Adipocyte (in vitro differentiated cells): ENCODE measurements around the gene UBE2O.
"Not testable (repeated sequence)": the region's sequence is repeated elsewhere in the genome, so short reads cannot be mapped to it uniquely, and the experiment has no call there.

ENCODE experiments used
- DNase-seq: peaks from one replicate; pipeline ENCODE4 v3.0.0-alpha.2; 2015; ENCODE audit warnings: low read depth
- H3K27me3 ChIP-seq: replicated peaks from 2 replicates; pipeline ENCODE4 v1.7.0; 2013; ENCODE audit warnings: mild to moderate bottlenecking, low read length, moderate library complexity; ENCODE audit not compliant: control insufficient read depth, insufficient read depth
- H3K36me3 ChIP-seq: 2 replicates; pipeline ENCODE4 v1.7.0; 2013; ENCODE audit warnings: low read length, mild to moderate bottlenecking, moderate library complexity; ENCODE audit not compliant: control insufficient read depth, insufficient read depth, severe bottlenecking
- H3K4me1 ChIP-seq: 2 replicates; pipeline ENCODE4 v1.7.0; 2013; ENCODE audit warnings: mild to moderate bottlenecking, low read length, moderate library complexity; ENCODE audit not compliant: control insufficient read depth, insufficient read depth
- H3K4me3 ChIP-seq: 2 replicates; pipeline ENCODE4 v1.7.0; 2013; ENCODE audit warnings: mild to moderate bottlenecking, low read length, moderate library complexity
- H3K9ac ChIP-seq: 2 replicates; pipeline ENCODE4 v1.7.0; 2013; ENCODE audit warnings: mild to moderate bottlenecking, low read length, moderate library complexity
- H3K9me3 ChIP-seq: 2 replicates; pipeline ENCODE4 v1.7.0; 2013; ENCODE audit warnings: mild to moderate bottlenecking, low read length, moderate library complexity; ENCODE audit not compliant: control insufficient read depth

UBE2O gene

DNA sequence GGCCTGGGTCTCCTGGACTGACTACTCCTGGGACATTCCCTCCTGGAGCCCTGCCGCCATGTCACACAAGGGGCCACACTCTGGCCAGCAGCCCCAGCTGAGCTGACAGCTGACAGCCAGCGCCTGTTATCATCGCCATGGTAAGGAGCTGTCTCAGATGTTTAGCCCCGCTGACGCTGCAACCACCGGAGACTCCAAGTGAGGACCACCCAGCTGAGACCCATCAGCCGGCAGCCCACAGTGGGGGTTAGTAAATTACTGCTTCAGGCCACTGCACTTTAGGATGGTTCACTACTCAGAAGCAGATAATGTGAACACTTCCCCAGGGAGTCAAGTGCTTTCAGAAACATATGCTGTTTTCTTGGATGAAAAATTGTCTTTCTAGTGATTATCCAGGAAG lies 83.1 kb downstream of the UBE2O start:
- H3K9me3 ChIP-seq, result no peaks in the 10 kb centered on the region
- peak overlapping the region; percentile 1 for H3K9ac ChIP-seq
- peaks cover 34% of the 10 kb centered on the region for H3K4me1 ChIP-seq
- peak overlapping the region; percentile 4 for H3K4me3 ChIP-seq
- H3K27me3 ChIP-seq, result no peaks in the 10 kb centered on the region
- H3K36me3 ChIP-seq, result no peaks in the 10 kb centered on the region
- DNase-seq, result no peak

DNA sequence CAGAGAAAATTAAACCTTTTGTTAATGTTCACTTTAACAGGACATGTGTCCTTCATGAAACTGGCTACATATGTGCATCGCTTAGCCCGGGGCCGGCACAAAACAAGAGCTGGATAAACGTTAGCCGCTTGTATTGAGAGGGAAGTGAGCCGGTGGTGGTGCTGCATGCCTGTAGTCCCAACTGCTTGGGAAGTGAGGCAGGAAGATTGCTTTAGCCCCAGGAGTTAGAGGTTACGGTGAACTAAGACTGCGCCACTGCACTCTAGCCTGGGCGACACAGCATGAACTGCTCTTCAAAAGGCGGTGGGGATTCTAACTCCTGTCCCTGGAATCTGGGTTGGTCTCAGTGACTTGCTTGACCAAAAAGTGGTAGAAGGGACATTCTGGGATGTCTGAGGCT lies 83.6 kb downstream of the UBE2O start:
- no peaks in the 10 kb centered on the region for H3K9me3 ChIP-seq
- H3K4me3 ChIP-seq, result no peak overlapping the region
- H3K36me3 ChIP-seq, result no peaks in the 10 kb centered on the region
- no peak for DNase-seq
- peak overlapping the region; percentile 1 for H3K9ac ChIP-seq
- H3K4me1 ChIP-seq, result peaks cover 34% of the 10 kb centered on the region
- H3K27me3 ChIP-seq, result no peaks in the 10 kb centered on the region

DNA sequence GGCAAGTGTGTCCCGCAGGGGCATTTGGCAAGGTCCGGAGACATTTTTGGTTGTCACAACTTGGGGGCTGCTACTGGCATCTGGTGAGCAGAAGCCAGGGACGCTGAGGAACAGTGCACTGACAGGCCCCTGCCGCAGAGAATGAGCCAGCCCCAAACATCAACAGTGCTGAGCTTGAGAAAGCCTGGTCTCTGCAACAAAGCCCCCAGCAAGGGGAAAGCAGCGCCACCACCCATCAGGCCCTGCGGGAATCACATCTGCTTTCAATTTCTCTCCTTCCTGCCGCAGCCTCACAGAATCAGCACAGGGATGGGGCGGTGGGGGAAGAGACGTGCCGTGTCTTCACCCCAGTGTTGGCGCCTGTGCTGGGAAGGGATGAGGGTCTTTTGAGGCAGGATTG lies 84.4 kb downstream of the UBE2O start:
- Histone ChIP-seq H3K27me3 (no peaks in the 10 kb centered on the region), H3K4me3 (no peak overlapping the region), H3K9me3 (no peaks in the 10 kb centered on the region), H3K4me1 (peaks cover 34% of the 10 kb centered on the region), H3K9ac (no peak overlapping the region), H3K36me3 (no peaks in the 10 kb centered on the region)
- DNase-seq, result peak; percentile 66

DNA sequence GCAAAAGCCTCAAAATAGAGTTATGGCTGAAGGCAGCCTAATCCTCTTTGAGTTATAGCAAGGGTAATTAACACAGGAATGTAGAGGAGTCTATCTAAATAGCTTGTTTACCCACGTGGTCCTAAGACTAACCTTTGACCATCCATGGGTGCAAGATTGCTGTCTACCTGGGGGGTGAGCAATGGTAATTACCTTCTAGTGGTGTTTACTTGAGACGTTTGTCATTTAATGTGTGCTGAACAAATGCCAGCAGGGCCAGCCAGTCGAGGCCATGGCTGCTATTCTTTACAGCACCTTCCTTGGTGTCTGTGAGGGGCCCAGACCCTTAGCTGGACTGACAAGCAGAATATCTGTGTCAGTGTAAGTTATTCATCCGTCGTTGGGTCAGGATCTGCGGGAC lies 85.3 kb downstream of the UBE2O start:
- H3K36me3 ChIP-seq, result no peaks in the 10 kb centered on the region
- no peaks in the 10 kb centered on the region for H3K27me3 ChIP-seq
- no peak for DNase-seq
- H3K4me3 ChIP-seq, result no peak overlapping the region
- H3K4me1 ChIP-seq, result peaks cover 37% of the 10 kb centered on the region
- H3K9me3 ChIP-seq, result no peaks in the 10 kb centered on the region
- no peak overlapping the region for H3K9ac ChIP-seq

DNA sequence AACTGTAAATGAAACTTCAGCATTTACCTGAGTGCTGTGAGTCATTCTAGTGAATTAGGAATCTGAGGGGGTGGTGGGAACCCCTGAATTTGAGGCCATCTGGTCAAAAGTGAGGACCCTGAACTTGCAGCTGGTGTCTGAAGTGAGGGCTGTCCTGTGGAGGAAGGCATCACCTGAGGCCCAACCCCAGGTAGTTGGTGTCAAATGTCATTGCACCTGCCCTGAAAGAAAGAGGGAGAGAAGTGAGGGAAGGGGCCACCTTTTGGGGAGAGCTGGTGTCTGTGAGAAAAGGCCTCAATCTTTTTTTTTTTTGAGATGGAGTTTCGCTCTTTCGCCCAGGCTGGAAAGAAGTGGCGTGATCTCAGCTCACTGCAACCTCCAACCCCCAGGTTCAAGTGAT lies 86.7 kb downstream of the UBE2O start:
- no peaks in the 10 kb centered on the region for H3K36me3 ChIP-seq
- DNase-seq, result no peak
- no peak overlapping the region for H3K4me3 ChIP-seq
- H3K4me1 ChIP-seq, result peaks cover 37% of the 10 kb centered on the region
- no peaks in the 10 kb centered on the region for H3K27me3 ChIP-seq
- no peaks in the 10 kb centered on the region for H3K9me3 ChIP-seq
- no peak overlapping the region for H3K9ac ChIP-seq

DNA sequence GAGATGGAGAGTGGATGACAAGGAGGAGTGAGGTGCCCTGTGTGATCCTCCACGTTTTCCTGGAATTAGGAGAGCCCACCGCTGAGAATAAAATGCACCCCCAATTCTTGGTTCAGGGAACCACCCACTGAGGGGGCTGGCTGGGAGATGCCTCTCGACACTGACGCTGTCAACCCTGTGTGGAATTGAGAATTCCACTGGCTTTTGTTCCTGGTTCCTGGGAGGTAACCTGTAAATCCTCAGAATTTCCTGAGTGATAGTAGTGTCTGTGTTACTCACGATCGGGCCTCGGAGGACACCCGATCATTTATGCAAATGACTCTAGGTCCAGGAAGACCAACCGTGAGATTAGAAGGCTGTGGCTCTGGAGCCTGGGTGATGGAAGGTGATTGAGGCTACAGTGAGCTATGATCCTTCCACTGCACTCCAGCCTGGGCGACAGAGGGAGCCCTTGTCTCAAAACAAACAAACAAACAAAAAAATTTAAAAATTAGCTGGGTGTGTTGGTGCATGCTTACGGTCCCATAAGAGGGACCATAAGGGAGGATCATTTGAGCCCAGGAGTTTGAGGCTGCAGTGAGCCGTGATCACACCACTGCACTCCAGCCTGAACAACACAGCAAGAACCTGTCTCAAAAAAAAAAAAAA lies 87.6 kb downstream of the UBE2O start:
- H3K9ac ChIP-seq, result no peak overlapping the region
- no peaks in the 10 kb centered on the region for H3K36me3 ChIP-seq
- H3K9me3 ChIP-seq, result no peaks in the 10 kb centered on the region
- no peaks in the 10 kb centered on the region for H3K27me3 ChIP-seq
- H3K4me3 ChIP-seq, result no peak overlapping the region
- H3K4me1 ChIP-seq, result peaks cover 37% of the 10 kb centered on the region
- no peak for DNase-seq

DNA sequence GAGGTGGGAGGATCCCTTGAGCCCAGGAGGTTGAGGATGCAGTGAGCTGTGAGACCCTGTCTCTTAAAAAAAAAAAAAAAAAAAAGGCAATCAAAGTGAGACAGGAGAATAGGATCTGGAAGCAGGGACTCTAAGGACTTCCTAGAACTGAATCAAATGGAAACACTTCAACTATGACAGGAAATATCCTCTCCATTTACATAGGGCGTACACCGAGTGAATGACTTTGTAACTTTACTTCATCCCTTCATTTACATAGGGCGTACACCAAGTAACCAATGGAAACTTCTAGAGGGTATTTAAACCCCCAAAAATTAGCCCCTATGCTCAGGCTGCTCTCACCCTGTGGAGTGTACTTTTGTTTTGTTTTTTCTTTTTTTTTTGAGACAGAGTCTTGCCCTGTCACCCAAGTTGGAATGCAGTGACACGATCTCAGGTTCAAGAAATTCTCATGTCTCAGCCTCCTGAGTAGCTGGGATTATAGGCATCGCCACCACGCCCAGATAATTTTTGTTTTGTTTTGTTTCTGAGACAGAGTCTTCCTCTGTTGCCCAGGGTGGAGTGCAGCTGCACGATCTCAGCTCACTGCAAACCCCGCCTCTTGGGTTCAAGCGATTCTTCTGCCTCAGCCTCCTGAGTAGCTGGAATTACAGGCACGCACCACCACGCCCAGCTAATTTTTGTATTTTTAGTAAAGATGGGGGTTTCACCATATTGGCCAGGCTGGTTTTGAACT lies 89.7 kb downstream of the UBE2O start:
- H3K9me3 ChIP-seq, result no peaks in the 10 kb centered on the region
- no peak overlapping the region for H3K4me3 ChIP-seq
- no peaks in the 10 kb centered on the region for H3K36me3 ChIP-seq
- peaks cover 33% of the 10 kb centered on the region for H3K4me1 ChIP-seq
- no peak overlapping the region for H3K9ac ChIP-seq
- DNase-seq, result no peak
- H3K27me3 ChIP-seq, result no peaks in the 10 kb centered on the region

DNA sequence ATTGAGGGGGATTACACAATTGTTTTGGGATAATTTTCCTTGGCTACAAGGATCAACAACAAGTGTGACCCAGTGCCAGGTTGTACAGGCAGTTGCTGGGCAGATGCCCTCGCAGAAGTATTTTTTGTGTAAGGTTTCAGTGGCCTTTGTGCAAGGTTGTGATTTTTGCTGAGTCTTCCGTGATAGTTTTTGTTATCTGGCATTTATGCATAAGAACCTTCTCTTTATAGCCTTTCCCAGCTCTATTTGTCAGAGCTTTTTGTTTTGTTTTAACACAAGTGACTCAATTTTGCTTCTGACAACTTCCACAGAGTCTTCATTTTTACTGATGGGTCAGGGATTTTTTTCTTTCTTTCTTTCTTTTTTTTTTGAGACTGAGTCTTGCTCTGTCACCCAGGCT lies 92.5 kb downstream of the UBE2O start:
- peaks cover 33% of the 10 kb centered on the region for H3K4me1 ChIP-seq
- H3K36me3 ChIP-seq, result no peaks in the 10 kb centered on the region
- no peaks in the 10 kb centered on the region for H3K27me3 ChIP-seq
- H3K4me3 ChIP-seq, result no peak overlapping the region
- no peaks in the 10 kb centered on the region for H3K9me3 ChIP-seq
- no peak overlapping the region for H3K9ac ChIP-seq
- no peak for DNase-seq

DNA sequence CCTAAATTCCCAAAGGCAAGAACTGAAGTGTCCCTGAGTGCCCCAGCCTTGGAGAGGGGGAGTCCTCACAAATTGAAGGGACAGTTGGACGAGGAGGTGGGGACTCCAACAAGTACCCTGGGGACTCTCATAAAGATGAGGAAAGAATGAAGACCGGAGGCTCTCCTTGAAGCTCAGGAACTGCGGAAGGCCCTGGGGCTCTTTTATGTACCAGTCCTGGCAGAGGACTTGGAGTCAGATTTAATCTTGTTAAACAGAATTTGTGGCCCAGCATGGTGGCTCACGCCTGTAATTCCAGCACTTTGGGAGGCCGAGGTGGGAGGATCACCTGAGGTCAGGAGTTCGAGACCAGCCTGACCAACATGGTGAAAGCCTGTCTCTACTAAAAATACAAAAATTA lies 93.2 kb downstream of the UBE2O start:
- H3K4me3 ChIP-seq, DNase-seq, H3K27me3 ChIP-seq, H3K9me3 ChIP-seq, H3K36me3 ChIP-seq: not testable (repeated sequence)
- H3K9ac ChIP-seq, result peak overlapping the region; percentile 10
- peaks cover 36% of the 10 kb centered on the region for H3K4me1 ChIP-seq

DNA sequence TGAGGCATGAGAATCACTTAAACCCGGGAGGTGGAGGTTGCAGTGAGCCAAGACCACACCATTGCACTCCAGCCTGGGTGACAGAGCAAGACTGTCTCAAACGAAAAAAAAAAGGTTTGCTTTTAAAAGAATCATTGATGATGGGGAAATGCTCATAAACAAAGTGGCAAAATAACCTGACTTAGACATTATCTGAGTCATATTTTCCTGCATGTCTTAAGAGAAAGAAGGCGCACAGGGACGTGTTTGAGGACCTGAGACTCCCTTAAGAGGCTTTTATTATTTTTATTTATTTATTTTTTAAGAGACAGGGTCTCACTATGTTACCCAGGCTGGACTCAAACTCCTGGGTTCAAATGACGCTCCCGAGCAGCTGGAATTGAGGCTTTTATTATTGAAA lies 93.6 kb downstream of the UBE2O start:
- no peaks in the 10 kb centered on the region for H3K27me3 ChIP-seq
- H3K36me3 ChIP-seq, result no peaks in the 10 kb centered on the region
- H3K9me3 ChIP-seq, result no peaks in the 10 kb centered on the region
- no peak overlapping the region for H3K4me3 ChIP-seq
- no peak overlapping the region for H3K9ac ChIP-seq
- peaks cover 38% of the 10 kb centered on the region for H3K4me1 ChIP-seq
- DNase-seq, result no peak

DNA sequence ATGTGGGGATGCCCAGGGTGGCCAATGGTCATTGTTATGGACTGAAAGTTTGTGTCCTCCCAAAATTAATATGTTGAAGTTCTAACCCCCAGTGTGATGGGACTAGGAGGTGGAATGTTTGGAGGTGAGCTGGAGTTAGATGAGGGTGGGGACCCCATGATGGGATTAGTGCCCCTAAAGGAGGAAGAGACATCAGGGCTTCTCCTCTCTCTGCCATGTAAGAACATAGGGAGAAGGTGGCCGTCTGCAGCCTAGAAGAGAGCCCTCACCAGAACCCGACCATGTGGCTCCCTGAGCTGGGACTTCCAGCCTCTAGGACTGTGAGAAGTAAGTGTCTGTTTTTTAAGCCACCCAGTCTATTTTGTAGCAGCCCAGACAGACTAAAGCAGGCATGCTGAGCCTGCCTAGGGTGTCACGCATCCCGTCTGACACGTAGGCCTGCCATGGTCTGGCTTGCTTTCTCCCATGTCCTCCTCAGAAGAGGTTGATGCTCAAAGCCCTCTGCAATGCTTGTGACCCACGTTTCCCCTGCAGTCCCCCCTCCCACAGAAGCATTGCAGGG lies 95.3 kb downstream of the UBE2O start:
- Histone ChIP-seq H3K4me3 (no peak overlapping the region), H3K9me3 (no peaks in the 10 kb centered on the region), H3K4me1 (peaks cover 33% of the 10 kb centered on the region), H3K9ac (no peak overlapping the region), H3K36me3 (no peaks in the 10 kb centered on the region), H3K27me3 (no peaks in the 10 kb centered on the region)
- no peak for DNase-seq
